ENCODE results near the gene RPE65.
"Not testable (repeated sequence)": the region's sequence is repeated elsewhere in the genome, so short reads cannot be mapped to it uniquely, and the experiment has no call there.

RPE65 gene
- total RNA-seq = 0 reads per million in 2 donors

DNA sequence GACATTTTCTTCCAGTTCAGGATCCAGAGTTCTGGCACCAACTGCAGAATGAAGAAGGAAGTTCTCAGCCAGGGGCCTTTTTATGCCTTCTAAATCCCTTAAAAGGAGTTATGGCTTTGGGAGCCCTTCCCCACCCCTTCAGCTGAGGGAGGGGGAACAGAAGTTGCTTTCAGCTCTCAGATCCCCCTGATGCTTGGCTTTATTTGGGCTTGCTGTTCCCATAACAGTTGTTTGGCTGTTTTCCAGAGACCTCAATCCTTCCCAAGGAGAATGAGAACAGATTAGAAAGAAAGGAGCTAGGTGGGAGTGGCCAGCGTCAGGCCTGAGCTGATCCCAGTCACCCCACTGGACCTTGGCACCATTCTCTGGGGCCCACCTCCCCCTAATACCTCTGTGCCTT lies at the start of gene RPE65:
RPE65 (minus strand) TSS at position 54 of the 400 bp plus-strand sequence; CDS start at position 5, 49 bp downstream.
- DNase-seq = no peak

DNA sequence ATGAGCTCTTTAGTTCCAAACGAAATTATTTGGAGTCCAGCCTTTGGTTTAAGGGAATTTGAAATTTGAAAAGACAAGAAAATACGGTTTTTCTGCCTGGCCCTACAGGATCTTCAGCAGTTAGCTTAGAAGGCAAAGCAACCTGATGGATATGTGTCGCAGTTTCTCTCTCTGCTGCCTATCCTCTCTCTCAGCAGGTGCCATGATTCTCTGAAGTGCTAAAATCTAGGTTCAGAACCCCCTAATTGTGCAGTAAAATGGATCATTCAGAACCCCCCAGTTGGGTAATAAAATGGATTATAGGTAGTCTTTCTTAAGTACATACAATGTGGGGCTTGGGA lies 47.6 kb upstream of the RPE65 start:
- no peak for DNase-seq

DNA sequence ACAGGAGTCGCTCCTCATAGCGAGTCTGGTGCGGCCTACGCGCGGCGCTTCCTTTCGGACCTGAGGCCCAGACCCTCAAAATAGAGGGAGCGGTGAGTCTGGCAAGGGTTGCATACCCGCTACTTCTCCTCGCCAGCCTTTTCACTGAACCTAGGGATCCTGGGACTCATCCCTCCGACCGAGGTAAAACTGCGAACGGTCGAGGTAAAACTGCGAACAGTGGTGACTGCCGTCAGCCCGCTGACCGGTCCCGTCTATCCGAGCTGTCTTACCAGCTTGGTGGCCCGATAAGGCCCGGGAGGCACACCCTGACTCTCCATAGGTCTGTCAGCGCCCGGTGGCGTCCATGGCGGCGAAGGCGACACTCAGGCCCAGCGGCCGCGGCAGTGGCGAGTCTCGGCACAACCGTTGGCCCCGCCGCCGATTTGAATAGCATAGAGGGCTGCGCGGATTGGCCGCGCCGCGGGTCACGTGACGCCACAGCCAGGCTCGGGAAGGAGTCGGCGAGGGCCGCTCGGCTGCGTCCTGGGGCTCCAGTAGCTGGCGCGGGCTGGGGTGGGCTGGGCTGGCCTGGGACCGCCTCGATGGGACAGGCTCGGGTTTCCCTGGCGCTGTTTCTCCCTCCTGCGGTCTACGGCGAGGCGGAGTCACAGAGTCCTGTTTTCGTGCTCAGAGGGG lies 47.1 kb upstream of the RPE65 start, which contains the start of gene DEPDC1:
DEPDC1 (minus strand) TSS at position 403 of the 678 bp plus-strand sequence; CDS start at position 320, 83 bp downstream.
- peak; percentile 45 to 89 (median 63) for DNase-seq

DNA sequence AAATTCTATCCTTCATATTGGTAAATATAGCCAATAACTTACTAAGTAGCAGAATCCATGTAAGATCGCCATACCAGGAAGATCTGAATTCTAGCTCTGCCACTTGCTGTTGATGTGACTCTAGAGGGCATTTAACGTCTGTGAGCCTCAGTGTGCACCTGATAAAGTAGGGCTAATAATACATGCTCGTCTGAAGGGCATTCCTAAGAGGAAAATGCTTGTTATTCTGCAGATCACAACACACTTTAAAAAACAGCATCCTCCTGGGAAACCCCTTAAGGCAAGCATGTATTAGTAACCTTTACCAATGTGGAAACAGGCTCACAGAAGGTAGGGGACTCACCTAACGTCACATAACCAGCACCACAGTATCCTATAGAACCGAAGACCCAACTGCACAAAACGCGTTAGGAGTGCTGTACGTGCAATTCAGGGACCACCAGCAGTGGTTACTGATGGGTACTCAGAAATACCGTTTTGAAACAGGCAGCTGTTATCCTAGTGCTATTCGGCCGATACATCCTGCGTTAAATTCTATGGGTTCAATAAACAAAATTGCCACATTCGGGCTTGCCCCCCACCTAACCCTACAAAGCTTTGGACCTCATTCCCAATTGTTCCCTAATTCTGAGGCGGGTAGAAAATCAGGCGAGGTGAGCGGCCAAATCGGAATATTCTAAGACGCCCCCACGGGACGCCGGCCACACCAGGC lies 46.4 kb upstream of the RPE65 start:
- peak in 1 of 5 experiments; percentile 35 for DNase-seq

DNA sequence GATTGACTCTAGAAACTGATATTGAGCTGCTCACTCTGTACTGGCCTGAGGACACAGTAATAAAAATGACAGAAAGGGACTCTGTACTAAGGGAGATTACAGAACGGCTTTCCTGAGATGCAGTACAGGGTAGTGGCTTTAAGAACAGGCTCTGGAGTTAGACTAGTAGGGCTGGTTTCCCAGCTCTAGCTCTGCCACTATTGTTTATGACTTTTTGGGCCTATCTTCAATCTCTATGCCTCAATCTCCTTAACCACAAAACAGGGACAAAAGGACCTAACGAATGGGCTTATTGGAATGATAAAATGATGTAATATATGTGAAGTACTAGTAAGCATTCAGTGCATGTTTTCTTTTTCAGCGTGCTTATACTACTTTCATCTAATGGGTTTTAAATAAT lies 45.8 kb upstream of the RPE65 start:
- no peak for DNase-seq

DNA sequence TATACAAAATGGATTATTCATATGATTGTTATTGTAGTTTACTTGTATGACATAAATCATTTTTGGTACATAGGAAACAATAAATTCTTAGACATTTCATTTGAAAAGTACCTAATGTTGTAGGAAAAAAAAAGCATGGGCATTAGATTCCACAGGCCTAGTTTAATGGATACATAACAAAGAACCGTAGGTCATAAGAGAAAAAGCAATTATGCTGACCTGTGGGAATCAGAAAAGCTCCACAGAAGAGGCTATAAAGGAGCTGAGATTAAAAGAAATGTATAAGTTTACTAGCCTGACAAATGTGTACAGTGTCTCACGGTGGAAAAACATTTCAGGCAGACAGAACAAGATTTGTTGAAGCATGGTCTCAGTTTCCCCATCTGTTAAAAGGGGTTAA lies 43.4 kb upstream of the RPE65 start:
- no peak for DNase-seq

DNA sequence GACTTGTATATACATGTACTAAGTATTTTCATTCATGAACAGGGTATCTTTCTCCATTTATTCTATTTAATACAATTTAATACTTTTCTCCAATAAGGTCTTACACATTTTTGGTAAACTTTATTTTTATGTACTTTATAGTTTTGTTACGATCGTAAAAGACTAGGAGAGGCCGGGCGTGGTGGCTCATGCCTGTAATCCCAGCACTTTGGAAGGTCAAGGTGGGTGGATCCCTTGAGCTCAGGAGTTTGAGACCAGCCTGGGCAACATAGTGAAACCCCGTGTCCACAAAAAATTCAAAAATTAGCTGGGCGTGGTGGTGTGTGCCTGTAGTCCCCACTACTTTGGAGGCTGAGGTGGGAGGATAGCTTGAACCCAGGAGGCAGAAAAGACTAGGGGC lies 42.5 kb upstream of the RPE65 start:
- DNase-seq = not testable (repeated sequence)

DNA sequence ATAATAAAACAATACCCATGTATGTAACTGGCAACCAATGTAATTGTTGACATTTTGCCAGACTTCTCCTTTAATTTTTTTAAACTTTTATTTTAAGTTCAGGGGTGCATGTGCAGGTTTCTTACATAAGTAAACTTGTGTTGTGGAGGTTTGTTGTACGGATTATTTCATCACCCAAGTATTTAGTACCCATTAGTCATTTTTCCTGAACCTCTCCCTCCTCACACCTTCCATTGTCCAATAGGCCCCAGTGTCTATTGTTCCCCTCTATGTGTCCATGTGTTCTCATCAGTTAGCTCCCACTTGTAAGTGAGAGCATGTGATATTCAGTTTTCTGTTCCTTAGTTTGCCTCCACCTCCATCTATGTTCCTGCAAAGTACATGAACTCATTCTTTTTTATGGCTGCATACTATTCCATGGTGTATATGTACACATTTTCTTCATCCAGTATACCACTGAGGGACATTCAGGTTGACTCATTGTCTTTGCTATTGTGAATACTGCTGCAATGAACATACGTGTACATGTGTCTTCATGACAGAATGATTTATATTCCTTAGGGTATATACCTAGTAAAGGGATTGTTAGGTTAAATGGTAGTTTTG lies 40.4 kb upstream of the RPE65 start:
- DNase-seq = no peak

DNA sequence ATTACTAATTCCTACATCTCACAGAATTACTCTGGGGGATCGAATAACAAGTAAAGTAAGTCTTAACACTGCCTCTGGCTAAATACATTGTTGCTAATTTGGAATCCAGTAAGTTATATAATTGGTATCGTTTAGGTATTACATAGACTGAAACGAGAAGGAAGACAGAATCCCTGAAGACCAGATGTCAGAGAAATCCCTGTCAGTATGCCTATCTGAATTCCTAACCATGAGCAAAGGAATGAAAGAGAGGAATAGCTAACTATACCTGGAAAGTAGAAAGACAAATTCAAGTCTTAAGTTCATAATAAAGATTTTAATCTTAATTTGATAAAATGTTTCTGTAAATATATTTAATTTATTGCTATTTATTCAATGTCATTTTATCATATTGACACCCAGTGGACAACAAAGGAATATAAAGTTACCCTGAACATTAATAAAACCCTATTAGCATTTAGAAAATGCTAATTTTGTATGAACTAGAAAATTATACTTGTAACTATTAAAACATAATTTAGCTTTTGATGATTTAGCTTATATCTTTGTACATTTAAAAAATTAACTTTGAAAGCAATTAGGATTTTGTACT lies 35.8 kb upstream of the RPE65 start:
- no peak for DNase-seq

DNA sequence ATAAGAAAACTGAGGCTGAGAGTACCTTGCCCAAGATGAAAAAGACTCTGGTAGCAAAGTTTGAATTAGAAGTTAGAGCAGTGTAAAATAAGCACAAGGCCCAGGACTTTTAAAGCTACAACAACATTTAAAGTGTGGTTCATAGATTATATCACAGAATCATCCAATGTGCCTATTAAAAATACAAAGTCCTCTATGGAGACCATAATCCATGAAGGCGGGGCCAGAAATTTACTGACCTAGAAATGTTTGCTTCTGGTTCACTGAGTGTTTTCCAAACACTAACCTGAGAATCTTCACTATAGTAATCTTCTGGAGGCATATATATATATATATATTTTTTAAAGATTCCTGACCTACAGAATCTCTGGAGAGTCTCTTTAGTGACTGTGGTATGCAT lies 34.9 kb upstream of the RPE65 start:
- no peak for DNase-seq

DNA sequence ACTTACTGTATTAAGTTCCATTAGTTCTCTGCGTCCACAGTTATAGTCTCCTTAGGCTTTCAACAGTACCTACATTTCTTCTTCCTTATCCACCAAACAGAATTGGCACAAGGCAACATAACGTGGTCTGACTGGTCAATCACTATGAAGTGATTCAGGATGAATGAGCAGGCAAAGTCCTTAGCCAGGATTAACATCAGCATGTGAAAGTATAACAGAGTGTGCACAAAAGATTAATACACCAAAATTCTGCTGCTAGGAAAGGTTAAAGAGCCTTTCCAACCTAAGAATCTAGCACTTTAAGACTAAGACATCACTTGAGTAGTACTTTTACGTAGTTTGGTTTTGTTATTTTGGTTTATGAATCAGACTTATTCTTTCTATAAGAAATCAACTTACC lies 31.3 kb upstream of the RPE65 start:
- no peak for DNase-seq

DNA sequence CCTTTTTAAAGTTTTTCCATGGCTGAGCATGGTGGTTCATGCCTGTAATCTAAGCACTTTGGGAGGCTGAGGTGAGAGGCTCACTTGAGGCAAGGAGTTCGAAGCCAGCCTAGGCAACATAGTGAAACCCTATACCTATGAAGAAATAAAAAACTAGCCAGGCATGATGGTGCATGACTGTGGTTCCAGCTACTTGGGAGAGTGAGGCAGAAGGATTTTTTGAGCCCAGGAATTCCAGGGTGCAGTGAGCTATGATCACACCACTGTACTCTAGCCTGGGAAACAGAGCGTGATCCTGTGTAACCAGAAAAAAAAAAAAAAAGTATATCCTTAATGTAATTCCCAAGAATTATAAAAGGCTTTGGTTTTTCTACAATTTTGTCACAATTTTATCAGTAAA lies 29.7 kb upstream of the RPE65 start:
- no peak for DNase-seq

DNA sequence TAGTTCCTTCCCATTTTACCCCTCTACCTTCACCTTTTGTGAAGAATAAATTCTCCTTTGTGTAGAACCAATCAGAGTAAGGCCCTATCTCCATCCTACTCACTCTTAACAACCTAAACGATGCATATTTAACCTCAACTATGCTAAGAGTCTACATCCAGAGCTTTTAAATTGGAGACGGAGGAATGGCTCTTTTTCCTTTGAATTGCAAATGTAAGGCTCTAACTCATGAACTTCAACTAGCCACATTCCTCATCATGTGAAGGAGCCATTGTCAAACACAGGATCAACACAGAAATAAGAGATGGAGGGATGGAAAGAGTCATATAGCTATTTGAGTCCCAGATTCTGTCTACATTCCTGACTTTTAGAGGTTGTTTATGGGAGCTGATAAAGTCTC lies 28.9 kb upstream of the RPE65 start:
- DNase-seq = no peak

DNA sequence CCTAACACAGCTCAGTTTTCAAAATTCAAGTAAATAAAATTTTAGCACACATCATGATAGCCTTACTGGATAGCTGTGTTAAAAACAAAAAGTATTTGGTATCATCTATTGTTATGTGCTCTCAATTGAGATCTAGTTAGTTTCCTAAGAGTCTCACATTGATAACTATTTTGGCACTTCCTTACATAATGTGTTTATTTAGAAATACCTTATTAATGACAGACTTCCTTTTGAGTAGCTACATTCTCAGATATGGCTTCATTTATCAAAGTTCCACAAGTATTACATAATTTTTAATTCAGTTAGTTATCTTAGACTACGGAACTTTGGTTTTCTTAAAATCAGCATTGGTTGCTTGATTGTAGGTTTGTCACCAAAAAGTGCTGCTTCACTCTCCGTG lies 26.9 kb upstream of the RPE65 start:
- DNase-seq = not testable (repeated sequence)

DNA sequence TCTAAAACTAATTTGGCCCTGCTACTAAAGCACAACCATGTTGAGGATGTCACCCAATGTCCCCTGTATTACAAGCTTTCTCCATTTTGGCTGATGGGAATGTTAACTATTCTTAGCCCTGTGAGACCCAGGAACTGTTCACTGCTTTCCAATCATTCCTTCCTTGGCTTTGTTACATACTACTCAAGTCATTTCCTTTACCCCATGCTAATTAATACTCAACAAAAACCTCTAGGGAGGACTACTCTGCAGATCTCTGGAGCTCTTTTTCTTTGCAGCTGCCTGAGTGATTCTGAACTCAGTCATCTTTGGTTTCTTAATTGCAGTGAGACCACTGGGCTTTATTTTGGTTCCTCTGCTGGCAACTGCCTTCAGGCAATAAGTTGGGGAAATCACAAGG lies 23.3 kb upstream of the RPE65 start:
- no peak for DNase-seq

DNA sequence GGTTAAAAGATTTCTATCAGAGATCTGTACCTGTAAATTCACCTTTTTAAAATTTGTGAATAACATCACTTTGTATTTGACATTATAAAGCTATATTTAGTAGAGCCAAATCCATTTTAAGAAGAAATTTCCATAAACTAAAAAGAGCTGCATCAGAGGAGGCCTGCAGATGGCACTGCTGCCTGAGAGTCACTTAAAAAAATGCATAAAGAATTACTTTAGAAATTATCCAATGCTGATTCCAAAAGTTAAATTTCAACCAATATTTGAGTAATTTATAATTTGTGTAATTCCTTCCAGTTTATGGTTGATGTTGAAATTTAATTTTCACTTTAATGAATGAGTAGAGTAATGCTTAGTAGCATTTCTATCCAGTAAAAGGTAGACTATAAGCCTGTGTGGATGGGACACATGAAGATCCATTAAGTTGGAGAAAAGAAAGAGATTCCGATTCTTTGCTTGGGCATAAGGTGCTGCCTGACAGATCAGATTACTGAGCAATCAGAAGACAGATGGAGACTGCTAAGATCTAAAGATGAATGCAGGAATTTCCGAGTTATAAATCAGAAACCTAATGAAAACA lies 20.7 kb upstream of the RPE65 start:
- DNase-seq = no peak

DNA sequence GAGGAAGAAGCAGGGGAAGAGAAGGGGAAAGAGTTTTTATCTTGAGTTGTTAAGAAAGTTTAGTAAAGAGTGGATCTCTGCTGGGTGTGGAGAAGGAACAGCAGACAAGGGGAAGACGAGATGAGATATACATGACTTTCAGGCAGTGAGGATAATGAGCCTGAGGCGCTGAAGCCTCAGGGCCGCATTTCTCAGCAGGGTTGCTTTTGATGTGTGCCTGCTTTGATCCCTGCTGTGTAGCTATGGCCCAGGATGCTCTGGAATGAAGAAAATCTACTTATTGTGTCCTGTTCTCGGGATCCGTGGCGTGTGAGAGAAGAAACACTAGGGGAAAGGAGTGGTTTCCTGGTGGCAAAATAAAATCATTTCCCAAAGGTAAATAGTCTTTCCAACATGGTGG lies 15.1 kb upstream of the RPE65 start:
- DNase-seq = no peak

DNA sequence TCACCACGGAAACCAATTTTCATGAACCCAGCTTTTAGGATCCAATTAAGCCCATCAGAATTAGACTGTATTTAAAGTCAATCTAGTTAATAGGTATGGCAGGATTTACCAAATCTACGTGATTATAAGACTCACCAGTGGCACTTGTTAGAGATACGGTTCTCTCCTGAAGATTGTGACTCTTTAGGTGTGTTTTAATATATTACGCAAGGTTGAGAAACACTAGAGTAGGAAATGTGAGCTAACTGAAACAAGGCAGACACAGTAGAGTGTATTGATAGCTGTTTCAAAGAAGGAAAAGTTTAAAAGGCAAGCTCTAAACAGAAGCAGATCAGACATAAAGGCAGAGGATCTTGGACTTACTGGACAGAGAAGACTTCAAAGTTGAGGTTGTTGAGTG lies 11.2 kb upstream of the RPE65 start:
- no peak for DNase-seq

DNA sequence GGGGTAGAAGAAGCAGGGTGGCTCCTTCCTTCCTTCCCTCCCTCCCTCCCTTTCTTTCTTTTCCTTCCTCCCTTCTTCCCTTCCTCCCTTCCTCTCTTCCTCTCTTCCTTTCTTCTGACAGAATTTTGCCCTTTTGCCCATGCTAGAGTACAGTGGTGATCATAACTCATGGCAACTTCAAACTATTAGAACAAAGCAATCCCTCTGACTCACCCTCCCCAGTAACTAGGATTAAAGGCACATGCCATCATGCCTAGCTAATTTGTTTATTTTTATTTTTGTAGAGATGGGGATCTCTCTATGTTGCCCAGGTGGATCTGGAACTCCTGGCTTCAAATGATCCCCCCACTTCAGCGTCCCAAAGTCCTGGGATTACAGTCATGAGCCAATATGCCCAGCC lies 10.0 kb upstream of the RPE65 start:
- DNase-seq = no peak

DNA sequence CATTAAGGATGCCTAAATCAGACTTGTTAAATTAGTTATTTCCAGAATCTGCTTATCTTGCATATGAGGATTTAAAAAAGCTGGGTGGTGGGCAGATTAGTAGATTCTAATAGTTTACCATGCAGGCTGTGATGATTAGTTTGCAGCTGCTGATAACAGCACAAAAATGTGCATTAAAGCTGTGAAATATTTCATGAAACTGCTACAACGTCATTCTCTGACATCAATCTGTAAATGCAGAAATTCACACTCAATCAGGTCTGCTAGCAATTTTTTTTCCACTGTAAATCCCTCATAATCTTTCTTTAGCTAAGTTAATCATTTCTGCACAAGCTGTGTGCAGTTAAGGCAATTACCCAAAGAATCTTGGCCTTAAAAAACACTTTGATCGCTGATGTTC lies 9.3 kb upstream of the RPE65 start:
- DNase-seq = no peak

DNA sequence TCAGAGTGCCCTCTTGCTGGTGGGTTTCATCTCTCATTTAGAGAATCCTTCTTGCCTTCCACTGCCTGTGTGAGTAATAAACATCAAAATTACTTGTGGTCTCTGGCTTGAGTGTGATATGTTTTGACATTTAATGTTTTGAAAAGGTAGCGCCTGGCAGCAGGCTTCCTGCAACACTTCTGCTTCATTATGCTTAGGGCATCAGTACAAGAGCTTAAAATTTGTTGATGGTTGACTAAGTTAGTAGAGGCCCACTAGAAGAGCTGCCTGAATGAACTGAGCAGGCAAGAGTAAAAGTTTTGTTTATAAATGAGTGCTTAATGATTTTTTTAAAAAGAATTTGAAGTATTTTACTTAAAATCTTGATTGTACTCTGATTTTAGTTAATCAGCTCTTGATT lies 6.4 kb upstream of the RPE65 start:
- no peak for DNase-seq

DNA sequence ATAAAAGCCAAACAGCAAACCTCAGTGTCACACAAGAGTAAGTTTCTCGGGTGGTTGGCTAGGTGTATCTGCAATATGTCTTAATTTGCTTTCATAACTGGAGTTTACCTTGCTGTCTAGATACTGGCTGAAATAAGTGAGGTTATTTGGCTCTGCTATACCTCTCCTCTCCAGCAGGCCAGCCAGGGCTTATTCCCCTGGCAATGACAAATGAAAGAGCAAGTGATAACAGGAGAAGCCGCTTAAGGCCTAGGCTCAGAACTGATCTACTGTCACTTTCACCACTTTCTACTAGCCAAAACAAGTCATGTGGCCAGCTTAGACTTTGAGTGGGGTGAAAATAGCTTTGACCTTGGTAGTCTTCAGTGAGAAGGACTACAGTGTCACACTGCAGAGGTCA lies 4.8 kb upstream of the RPE65 start:
- DNase-seq = no peak

DNA sequence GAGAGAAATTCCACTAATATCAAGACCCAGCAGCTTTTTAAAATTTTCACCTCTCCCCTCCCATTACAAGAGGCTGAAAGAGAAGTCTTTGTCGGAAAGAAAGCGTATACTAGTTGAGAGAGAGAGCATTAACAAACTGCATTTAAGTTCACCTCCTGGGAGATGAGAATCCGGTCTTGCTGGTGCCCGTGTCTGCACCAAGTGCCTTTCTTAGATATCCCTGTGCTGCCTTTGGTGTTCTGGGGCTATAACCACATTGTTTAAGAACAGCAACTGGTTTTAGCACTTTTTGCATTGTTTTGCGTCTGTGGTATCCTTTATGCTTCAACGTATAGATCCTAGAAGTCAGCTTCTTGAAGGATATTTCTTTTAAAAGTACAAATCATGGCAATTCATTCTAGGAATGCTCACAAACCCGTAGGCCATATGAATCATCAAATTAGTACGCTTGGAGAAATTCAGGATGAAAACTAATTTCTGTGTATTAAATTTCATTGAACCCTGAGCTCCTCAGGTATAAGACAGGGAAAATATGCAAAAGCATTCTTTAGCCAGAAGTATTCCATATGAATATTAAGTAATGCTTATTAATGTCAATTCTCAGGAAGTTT lies 3.4 kb upstream of the RPE65 start:
- DNase-seq = no peak

All from T-helper 2 cell (primary cell).